A549 (cell line): Measurements from ENCODE around the gene NLRX1. TPM values are rescaled to one million over a fixed set of nuclear protein-coding genes. Genes with fewer than 3 reads are reported as not detected.

Experiments
- ATAC-seq, 2 experiments: fragments of 200-7000 bp in 1 of 2; fragments of >200 bp in 1 of 2; cut with Nextera tagmentation in 1 of 2; cut with Tn5 transposase in 1 of 2; 3 replicates each; pipeline versions ENCODE4 v1.8.0 to v1.9.1; 2018 to 2020; ENCODE audit warnings: mild to moderate bottlenecking in 1 of 2, moderate library complexity in 1 of 2
- CTCF ChIA-PET: fragments of 300-600 bp; sonication (Branson Sonifier 250); formaldehyde crosslinking; extraction: SDS; loops from one replicate; lab custom pipeline; 2021; ENCODE audit warnings: antibody characterized with exemption, inconsistent platforms; lab: Yijun Ruan, JAX
- POLR2A ChIA-PET: fragments of 350-600 bp; formaldehyde crosslinking; extraction: SDS; loops from one replicate; lab custom pipeline; 2021; ENCODE audit warnings: antibody characterized with exemption, inconsistent platforms; lab: Yijun Ruan, JAX
- DNase-seq, 2 experiments: peaks; one replicate each; pipeline versions ENCODE4 v3.0.0 to v3.0.0-alpha.2; 2011 to 2016; ENCODE audit warnings: low read depth in 1 of 2, low spot score in 1 of 2
- FAIRE-seq: peaks from 2 replicates; lab custom pipeline; 2011; peaks lifted over from hg19 to GRCh38; lab: Jason Lieb, UNC
- H3K27ac ChIP-seq, 2 experiments: fragments of >200 bp; sonication (Bioruptor Twin); formaldehyde crosslinking; 3 replicates each; pipeline ENCODE4 v1.5.1; 2016 to 2017
- H3K4me1 ChIP-seq: fragments of >200 bp; sonication (Bioruptor Twin); formaldehyde crosslinking; 3 replicates; pipeline ENCODE4 v1.6.1; 2016
- H3K4me2 ChIP-seq: fragments of >200 bp; sonication (Bioruptor Twin); formaldehyde crosslinking; 3 replicates; pipeline ENCODE4 v1.6.1; 2016
- H3K4me3 ChIP-seq: fragments of >200 bp; sonication (Bioruptor Twin); formaldehyde crosslinking; 3 replicates; pipeline ENCODE4 v1.5.1; 2016
- H3K9me3 ChIP-seq: fragments of >200 bp; sonication (Bioruptor Twin); formaldehyde crosslinking; 3 replicates; pipeline ENCODE4 v1.6.1; 2016
- CTCF ChIP-seq: fragments of >200 bp; sonication (Bioruptor Twin); formaldehyde crosslinking; IDR thresholded peaks from 3 replicates; pipeline ENCODE4 v1.5.1; 2016
- EHMT2 ChIP-seq: fragments of 200-600 bp; sonication (generic); IDR thresholded peaks from 2 replicates; pipeline ENCODE4 v1.6.1; 2016; ENCODE audit warnings: antibody characterized with exemption, low read depth, mild to moderate bottlenecking, moderate library complexity
- FOSL2 ChIP-seq, 2 experiments: fragments of 450-650 bp in 1 of 2; fragments of >200 bp in 1 of 2; sonication (Bioruptor Twin) in 1 of 2; formaldehyde crosslinking; IDR thresholded peaks; 2 replicates each; pipeline versions ENCODE4 v1.5.0 to v1.6.1; 2016 to 2020; ENCODE audit warnings: mild to moderate bottlenecking in 1 of 2, moderate library complexity in 1 of 2
- FOXS1 ChIP-seq: fragments of 250-450 bp; sonication (Bioruptor Pico); IDR thresholded peaks from 2 replicates; pipeline ENCODE4 v1.5.0; 2020; ENCODE audit warnings: mild to moderate bottlenecking, moderate library complexity
- HDAC2 ChIP-seq: fragments of 200-600 bp; sonication (generic); IDR thresholded peaks from 2 replicates; pipeline ENCODE4 v1.6.1; 2016
- HEYL ChIP-seq: fragments of 250-450 bp; sonication (Bioruptor Pico); IDR thresholded peaks from 2 replicates; pipeline ENCODE4 v1.8.0; 2021; ENCODE audit warnings: mild to moderate bottlenecking, moderate library complexity
- HOXA7 ChIP-seq: fragments of 250-450 bp; sonication (Bioruptor Pico); IDR thresholded peaks from 2 replicates; pipeline ENCODE4 v1.5.0; 2020; ENCODE audit warnings: mild to moderate bottlenecking, moderate library complexity
- HOXB5 ChIP-seq: fragments of 250-450 bp; sonication (Bioruptor Pico); IDR thresholded peaks from 2 replicates; pipeline ENCODE4 v1.5.0; 2020; ENCODE audit warnings: mild to moderate bottlenecking, moderate library complexity
- JUN ChIP-seq, 2 experiments: fragments of >200 bp; sonication (Bioruptor Twin); formaldehyde crosslinking; IDR thresholded peaks; 2 replicates in 1 of 2; 3 replicates in 1 of 2; pipeline ENCODE4 v1.6.1; 2016 to 2017
- JUNB ChIP-seq: fragments of >200 bp; sonication (Bioruptor Twin); formaldehyde crosslinking; IDR thresholded peaks from 2 replicates; pipeline ENCODE4 v1.6.1; 2016
- KDM5A ChIP-seq: fragments of 200-600 bp; sonication (generic); IDR thresholded peaks from 2 replicates; pipeline ENCODE4 v1.6.1; 2016; ENCODE audit warnings: antibody characterized with exemption, mild to moderate bottlenecking
- MAX ChIP-seq: IDR thresholded peaks from 2 replicates; pipeline ENCODE4 v1.6.1; 2012
- PHF8 ChIP-seq: fragments of 200-600 bp; sonication (generic); IDR thresholded peaks from 2 replicates; pipeline ENCODE4 v1.6.1; 2016; ENCODE audit warnings: low read depth, mild to moderate bottlenecking, antibody characterized with exemption, moderate library complexity, borderline replicate concordance
- POLR2AphosphoS2 ChIP-seq: conservative IDR thresholded peaks from 2 replicates; pipeline ENCODE4 v1.6.1; 2012; ENCODE audit warnings: low read length, improper control_type of control experiment, inconsistent platforms
- RARB ChIP-seq: fragments of 250-450 bp; sonication (Bioruptor Pico); IDR thresholded peaks from 2 replicates; pipeline ENCODE4 v1.8.0; 2021; ENCODE audit warnings: mild to moderate bottlenecking, moderate library complexity
- SREBF2 ChIP-seq: fragments of 450-650 bp; IDR thresholded peaks from 2 replicates; pipeline ENCODE4 v1.6.1; 2014; ENCODE audit warnings: mild to moderate bottlenecking, moderate library complexity
- TFCP2L1 ChIP-seq: fragments of 250-450 bp; sonication (Bioruptor Pico); IDR thresholded peaks from 2 replicates; pipeline ENCODE4 v1.5.0; 2021; ENCODE audit warnings: mild to moderate bottlenecking
- ZNF302 ChIP-seq: fragments of 250-450 bp; sonication (Bioruptor Pico); IDR thresholded peaks from 2 replicates; pipeline ENCODE4 v1.9.0; 2021; ENCODE audit warnings: inconsistent platforms, mild to moderate bottlenecking, moderate library complexity
- ZSCAN20 ChIP-seq: fragments of 250-450 bp; sonication (Bioruptor Pico); IDR thresholded peaks from 2 replicates; pipeline ENCODE4 v1.8.0; 2022; ENCODE audit warnings: mild to moderate bottlenecking, moderate library complexity
- WGBS: methylation state at CpG from one replicate; pipeline ENCODE4 v1.1.6; 2017; ENCODE audit errors: missing lambda C conversion rate; 5-methylcytosine and 5-hydroxymethylcytosine counted together
- polyA plus RNA-seq, 4 experiments: library from polyadenylated mRNA; depleted of rRNA in 3 of 4; stranded (reverse); fragments of >200 nt; fragmentation: RNase III in 1 of 4; extraction: RNeasy Plus Mini Kit Qiagen cat#74134 plus additional on column Dnase treatment in 1 of 4; gene quantifications; 2 replicates in 3 of 4; 3 replicates in 1 of 4; pipeline ENCODE4 v1.2.3, GENCODE V29; 2011 to 2017

Gene NLRX1
- polyA plus RNA-seq, 2 of the 4 experiments (the other 2 are of a cell fraction): 8.4 to 8.5 TPM

GRCh38 chr11:119210050-119210449 lies 41.5 kb downstream of the NLRX1 start:
- ChIA-PET CTCF (interaction anchor here (0.6 to 1.5 kb wide), 2 partner anchors 146 to 167 kb away, joined by 3 read pairs; no protein-coding TSS in a partner anchor), POLR2A (no interaction called here)
- Histone ChIP-seq H3K9me3 (no peaks in the 10 kb centered on the region), H3K4me2 (peak overlapping the region; percentile 14; the same call in 1 of the 3 replicates), H3K27ac (0 out of 6 replicates have a peak overlapping the region, but pooled peaks of 1 of the 2 experiments have one; percentile 24), H3K4me3 (no peak overlapping the region), H3K4me1 (peaks cover 20% of the 10 kb centered on the region)
- ATAC-seq (no peak), DNase-seq (no peak), FAIRE-seq (no peak)
- no peak for TF ChIP-seq TFCP2L1
- no peak for TF ChIP-seq FOXS1 (CRISPR knock-in tag)
- TF ChIP-seq CTCF: no peak
- TF ChIP-seq HEYL (CRISPR knock-in tag): no peak
- TF ChIP-seq PHF8: no peak
- no peak for TF ChIP-seq RARB (CRISPR knock-in tag)
- no peak for TF ChIP-seq KDM5A
- 81% methylated on average over 3 of the region's 3 CpGs for WGBS

GRCh38 chr11:119218141-119218878 lies 49.8 kb downstream of the NLRX1 start:
- H3K9me3 ChIP-seq: no peaks in the 10 kb centered on the region
- 22% methylated on average over 8 of the region's 8 CpGs for WGBS
- POLR2A ChIA-PET: no interaction called here
- peak overlapping the region; percentile 71 for H3K4me2 ChIP-seq
- TF ChIP-seq SREBF2 (no peak), TFCP2L1 (no peak), JUNB (peak; percentile 80), ZSCAN20 (CRISPR knock-in tag) (peak; percentile 93), JUN (IDR thresholded peaks at IDR 0.05) (0 out of 5 replicates have a peak, but pooled peaks of 1 of the 2 experiments have one; percentile 16), FOSL2 (IDR thresholded peaks at IDR 0.05) (peak; percentile 76; the same call in 1 of the 2 replicates), FOSL2 (CRISPR knock-in tag; IDR thresholded peaks at IDR 0.05) (peak; percentile 86)
- ATAC-seq (peak; percentile 98 to 99), FAIRE-seq (no peak), DNase-seq (peak; percentile 68 to 70)
- H3K4me1 ChIP-seq: peaks cover 28% of the 10 kb centered on the region
- H3K27ac ChIP-seq: peak overlapping the region; percentile 60 to 71; a peak in 5 of 6 replicates
- H3K4me3 ChIP-seq: no peak overlapping the region
- CTCF ChIA-PET: interaction anchor here (0.6 to 1.9 kb wide), 3 partner anchors 11 to 56 kb away, joined by 4 to 13 read pairs (median 4); no protein-coding TSS in a partner anchor

- Histone ChIP-seq H3K4me3 (no peak overlapping the region), H3K4me1 (peaks cover 28% of the 10 kb centered on the region), H3K9me3 (no peaks in the 10 kb centered on the region)
- FAIRE-seq (no peak), DNase-seq (no peak), ATAC-seq (peak in 1 of 2 experiments; percentile 33; a peak in 1 of 6 replicates)
- WGBS: 14% methylated on average over 2 of the region's 2 CpGs
- CTCF ChIA-PET: no interaction called here
- TF ChIP-seq HDAC2: no peak
- TF ChIP-seq HOXA7 (CRISPR knock-in tag): no peak
- TF ChIP-seq MAX: no peak
- no peak for TF ChIP-seq ZNF302 (CRISPR knock-in tag)
- TF ChIP-seq, all 56 proteins: peak for 0
- Histone ChIP-seq H3K4me2 (peak overlapping the region; percentile 33; the same call in 2 of the 3 replicates), H3K27ac (no peak overlapping the region)
- POLR2A ChIA-PET: no interaction called here
Measured at GRCh38 chr11:119222308-119222707, 53.8 kb downstream of the NLRX1 start.

- Histone ChIP-seq H3K27ac (no peak overlapping the region), H3K4me3 (no peak overlapping the region), H3K9me3 (no peaks in the 10 kb centered on the region), H3K4me1 (peaks cover 24% of the 10 kb centered on the region), H3K4me2 (peak overlapping the region; percentile 33; the same call in 2 of the 3 replicates)
- FAIRE-seq (no peak), DNase-seq (no peak), ATAC-seq (no peak)
- ChIA-PET POLR2A (no interaction called here), CTCF (interaction anchor here (0.6 to 0.8 kb wide), 2 partner anchors 23 to 121 kb away, joined by 3 read pairs; no protein-coding TSS in a partner anchor)
- TF ChIP-seq HOXB5 (CRISPR knock-in tag) (no peak), POLR2AphosphoS2 (no peak), CTCF (no peak), HEYL (CRISPR knock-in tag) (no peak), EHMT2 (no peak)
- 95% methylated on average over 5 of the region's 5 CpGs for WGBS
Measured at GRCh38 chr11:119222891-119223290, 54.4 kb downstream of the NLRX1 start.
